Cardiac fibroblast (primary cell): ENCODE data around the gene SPDYA.

Experiments used
- DNase-seq, 2 donors: peaks; one replicate each; pipeline versions ENCODE4 v3.0.0 to v3.0.0-alpha.2; 2010; ENCODE audit warnings: low read depth in 2 of 2
- H3K4me3 ChIP-seq, 2 donors: replicated peaks in 1 of 2; 1 replicate in 1 of 2; 2 replicates in 1 of 2; pipeline ENCODE4 v1.5.1; 2011; ENCODE audit warnings: low read depth in 2 of 2, low read length in 2 of 2, mild to moderate bottlenecking in 2 of 2, moderate library complexity in 1 of 2
- TF ChIP-seq, protein P1 (sequence below): IDR thresholded peaks from one replicate; pipeline ENCODE4 v1.5.1; 2011; ENCODE audit warnings: low read depth, mild to moderate bottlenecking, low read length, inconsistent platforms

SPDYA gene

DNA sequence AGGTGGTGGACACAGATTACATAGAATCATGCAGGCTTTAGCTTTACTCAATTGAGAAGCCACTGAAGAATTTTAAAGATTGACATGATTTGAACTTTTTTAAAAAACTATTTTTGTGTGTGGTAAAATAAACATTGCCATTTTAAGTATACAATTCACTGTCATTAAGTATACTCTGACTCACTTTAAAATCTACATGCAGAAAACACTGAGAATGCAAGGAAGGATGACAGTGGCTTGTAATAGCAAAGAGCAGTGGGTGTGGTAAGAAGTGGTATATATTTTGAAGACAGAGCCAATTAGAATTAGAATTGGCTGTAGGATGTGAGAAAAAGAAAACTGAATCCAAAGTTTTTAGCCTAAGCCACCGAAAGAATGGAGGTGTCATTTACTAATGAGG is 44.6 kb downstream of the SPDYA start:
- H3K4me3 ChIP-seq, result no peak overlapping the region
- DNase-seq, result peak in 1 of 2 donors; percentile 13
- TF ChIP-seq, protein P1, sequence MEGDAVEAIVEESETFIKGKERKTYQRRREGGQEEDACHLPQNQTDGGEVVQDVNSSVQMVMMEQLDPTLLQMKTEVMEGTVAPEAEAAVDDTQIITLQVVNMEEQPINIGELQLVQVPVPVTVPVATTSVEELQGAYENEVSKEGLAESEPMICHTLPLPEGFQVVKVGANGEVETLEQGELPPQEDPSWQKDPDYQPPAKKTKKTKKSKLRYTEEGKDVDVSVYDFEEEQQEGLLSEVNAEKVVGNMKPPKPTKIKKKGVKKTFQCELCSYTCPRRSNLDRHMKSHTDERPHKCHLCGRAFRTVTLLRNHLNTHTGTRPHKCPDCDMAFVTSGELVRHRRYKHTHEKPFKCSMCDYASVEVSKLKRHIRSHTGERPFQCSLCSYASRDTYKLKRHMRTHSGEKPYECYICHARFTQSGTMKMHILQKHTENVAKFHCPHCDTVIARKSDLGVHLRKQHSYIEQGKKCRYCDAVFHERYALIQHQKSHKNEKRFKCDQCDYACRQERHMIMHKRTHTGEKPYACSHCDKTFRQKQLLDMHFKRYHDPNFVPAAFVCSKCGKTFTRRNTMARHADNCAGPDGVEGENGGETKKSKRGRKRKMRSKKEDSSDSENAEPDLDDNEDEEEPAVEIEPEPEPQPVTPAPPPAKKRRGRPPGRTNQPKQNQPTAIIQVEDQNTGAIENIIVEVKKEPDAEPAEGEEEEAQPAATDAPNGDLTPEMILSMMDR, result no peak

DNA sequence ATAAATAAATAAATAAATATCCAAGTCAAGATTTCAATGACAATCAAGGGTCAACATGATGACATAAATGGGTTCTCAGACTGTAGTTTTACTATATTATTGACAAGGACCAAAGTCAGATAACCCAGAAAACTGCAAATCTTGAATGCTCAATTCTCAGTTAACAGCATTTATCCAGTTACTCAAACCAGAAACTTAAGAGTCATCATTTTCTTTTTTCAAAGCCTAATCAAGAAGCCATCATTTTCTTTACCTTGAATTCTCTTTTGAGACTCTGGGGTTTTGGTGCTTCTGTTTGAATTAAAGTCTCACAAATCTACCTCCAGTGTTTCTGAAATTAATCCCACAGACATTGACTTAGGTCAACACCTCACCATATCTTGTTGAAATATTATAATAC is 45.3 kb downstream of the SPDYA start:
- DNase-seq, result no peak
- TF ChIP-seq, protein P1, result no peak
- H3K4me3 ChIP-seq, result no peak overlapping the region

DNA sequence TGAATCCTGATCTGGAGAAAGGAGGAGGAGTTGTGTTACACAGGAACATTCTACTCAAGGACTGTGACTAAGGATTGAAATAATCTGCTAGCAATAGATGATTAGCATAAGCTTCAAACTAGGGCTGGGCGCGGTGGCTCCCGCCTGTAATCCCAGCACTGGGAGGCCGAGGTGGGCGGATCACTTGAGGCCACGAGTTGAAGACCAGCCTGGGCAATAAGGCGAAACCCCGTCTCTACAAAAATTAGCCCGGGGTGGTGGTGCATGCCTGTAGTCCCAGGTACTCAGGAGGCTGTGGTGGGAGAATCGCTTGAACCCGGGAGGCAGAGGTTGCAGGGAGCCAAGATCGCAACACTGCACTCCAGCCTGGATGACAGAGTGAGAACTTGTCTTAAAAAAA is 58.0 kb downstream of the SPDYA start:
- peak overlapping the region in 1 of 2 donors; percentile 91 for H3K4me3 ChIP-seq
- TF ChIP-seq, protein P1, result no peak
- DNase-seq, result no peak

DNA sequence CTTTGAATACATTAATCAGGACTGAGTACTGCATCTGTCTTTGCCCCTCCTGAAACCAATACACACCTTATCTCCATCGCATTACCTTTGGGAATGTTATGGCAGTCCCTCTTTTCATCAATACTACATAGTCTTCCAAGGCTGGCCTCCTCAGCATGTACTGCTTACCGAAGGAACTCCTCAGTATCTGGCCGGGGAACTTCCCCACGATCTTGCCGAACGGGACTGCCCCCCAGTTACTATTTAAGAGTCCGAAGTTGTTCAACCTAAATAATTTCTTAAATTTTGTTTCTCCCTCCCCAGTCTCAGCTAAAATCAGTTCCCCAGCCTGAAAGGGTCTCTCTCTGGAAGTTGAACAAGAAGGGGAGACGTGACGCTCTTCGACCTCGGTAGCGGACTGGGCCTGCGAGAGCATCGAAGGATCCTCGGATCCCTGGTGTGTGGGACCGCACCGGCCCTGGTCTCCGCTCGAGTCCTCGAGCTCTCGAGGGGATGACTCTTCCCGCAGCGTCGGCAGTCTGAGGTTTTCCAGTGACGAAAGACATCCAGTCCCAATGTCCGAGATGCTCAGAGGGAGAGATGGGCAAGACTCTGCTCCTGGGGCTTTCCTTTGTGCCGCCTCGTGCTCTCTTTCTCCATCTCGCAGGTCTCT is 59.0 kb downstream of the SPDYA start:
- no peak for DNase-seq
- peak overlapping the region; percentile 91 for H3K4me3 ChIP-seq
- TF ChIP-seq, protein P1, result no peak

DNA sequence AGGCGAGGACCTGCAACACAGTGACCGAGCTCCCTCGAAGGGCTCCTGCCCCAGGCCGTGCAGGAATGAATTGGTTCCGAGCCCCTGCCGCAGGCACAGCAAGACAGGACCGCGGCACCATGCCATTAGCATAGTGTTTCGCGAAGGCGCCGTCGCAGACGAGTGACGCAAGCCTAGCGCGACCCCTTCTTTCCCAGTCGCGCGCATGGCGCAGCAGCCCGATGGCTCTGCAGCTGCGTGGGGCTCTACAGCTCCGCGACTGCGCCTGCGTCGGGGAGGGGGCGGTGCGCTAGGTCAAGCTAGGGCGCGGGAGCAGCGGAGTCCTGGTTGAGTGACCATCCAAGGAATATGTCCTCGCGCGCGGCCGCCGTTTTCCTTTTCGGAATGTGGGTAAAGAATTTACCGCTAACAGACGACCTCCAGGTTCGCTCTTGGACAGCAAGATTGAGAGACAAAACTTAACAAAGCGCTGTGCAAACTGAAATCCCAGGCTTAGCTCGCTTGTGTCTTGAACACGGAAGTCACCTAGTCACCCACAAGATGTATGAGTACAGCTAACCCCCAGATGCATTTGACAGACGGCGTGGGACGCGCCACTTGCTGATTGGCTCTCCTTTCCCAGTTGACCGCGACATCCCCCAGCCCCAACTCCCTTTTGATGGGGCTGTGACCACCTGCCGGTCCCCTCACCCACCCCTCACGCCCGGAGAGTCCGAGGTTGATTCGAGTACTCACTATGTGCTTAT is 59.7 kb downstream of the SPDYA start, which contains the start of gene TRMT61B:
Gene TRMT61B (minus strand): TSS at position 164 of the 746 bp plus-strand sequence. CDS start 32 bp downstream, at position 132.
- peak within 1 kb of the TSS; percentile 91 for H3K4me3 ChIP-seq
- DNase-seq, result peak; percentile 94 to 95
- TF ChIP-seq, protein P1, result no peak

DNA sequence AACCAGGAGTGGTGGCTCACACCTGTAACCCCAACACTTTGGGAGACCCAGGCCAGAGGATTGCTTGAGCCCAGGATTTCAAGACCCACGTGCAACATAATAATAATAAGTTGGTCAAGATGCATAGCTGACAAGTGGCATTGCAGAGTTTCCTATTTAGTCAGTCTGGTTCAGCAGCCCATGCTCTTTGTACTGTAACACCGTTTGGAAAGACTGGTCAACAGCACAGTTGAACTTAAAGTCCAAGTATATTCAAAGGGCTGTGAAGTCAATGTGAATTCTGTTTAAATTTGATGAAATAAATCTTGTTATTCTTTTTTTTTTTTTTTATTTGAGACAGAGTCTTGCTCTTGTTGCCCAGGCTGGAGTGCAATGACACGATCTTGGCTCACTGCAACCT is 61.0 kb downstream of the SPDYA start:
- no peak for DNase-seq
- TF ChIP-seq, protein P1, result no peak

More for the DNA sequence above, 61.0 kb downstream of the SPDYA start:
- H3K4me3 ChIP-seq, result no peak overlapping the region
